ENCODE measurements around the gene NT5C3A.
"Not testable (repeated sequence)": the region's sequence is repeated elsewhere in the genome, so short reads cannot be mapped to it uniquely, and the experiment has no call there.

DNA sequence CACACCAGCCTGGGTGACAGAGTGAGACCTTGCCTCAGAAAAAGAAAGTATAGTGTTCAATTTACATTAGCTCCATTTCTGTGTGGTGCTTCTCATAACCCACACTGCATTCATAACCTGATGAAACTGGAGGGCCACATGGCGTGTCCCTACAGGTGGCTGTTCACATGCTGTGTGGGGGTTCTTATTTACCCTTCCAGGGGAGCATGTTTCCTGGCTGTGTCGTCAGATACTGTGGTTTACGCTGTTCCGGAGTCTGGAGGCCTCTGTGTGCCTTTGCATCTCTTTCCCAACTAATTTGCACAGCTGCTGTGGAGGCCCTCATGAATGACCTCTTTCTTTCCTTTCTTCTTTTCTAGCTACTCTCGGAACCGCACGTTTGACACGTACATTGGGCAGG, 74.4 kb downstream of the NT5C3A start:
- TF ChIP-seq, protein P1, sequence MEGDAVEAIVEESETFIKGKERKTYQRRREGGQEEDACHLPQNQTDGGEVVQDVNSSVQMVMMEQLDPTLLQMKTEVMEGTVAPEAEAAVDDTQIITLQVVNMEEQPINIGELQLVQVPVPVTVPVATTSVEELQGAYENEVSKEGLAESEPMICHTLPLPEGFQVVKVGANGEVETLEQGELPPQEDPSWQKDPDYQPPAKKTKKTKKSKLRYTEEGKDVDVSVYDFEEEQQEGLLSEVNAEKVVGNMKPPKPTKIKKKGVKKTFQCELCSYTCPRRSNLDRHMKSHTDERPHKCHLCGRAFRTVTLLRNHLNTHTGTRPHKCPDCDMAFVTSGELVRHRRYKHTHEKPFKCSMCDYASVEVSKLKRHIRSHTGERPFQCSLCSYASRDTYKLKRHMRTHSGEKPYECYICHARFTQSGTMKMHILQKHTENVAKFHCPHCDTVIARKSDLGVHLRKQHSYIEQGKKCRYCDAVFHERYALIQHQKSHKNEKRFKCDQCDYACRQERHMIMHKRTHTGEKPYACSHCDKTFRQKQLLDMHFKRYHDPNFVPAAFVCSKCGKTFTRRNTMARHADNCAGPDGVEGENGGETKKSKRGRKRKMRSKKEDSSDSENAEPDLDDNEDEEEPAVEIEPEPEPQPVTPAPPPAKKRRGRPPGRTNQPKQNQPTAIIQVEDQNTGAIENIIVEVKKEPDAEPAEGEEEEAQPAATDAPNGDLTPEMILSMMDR (conservative IDR thresholded peaks at IDR 0.05; ENCODE audit: low read depth, low read length), result not testable (repeated sequence)
- TF ChIP-seq EZH2 (IDR thresholded peaks at IDR 0.05; ENCODE audit: low read length, unreplicated experiment); EZH2phosphoT487 (IDR thresholded peaks at IDR 0.05; ENCODE audit: borderline replicate concordance, low read length): not testable (repeated sequence)
